ES-I3 (cell line): ENCODE results near the gene TMEM131.

Experiments
- H3K36me3 ChIP-seq: 2 replicates; pipeline ENCODE4 v1.6.1; 2013; ENCODE audit warnings: mild to moderate bottlenecking, low read length, control low read depth, moderate library complexity; ENCODE audit not compliant: insufficient read depth
- H3K4me1 ChIP-seq: 2 replicates; pipeline ENCODE4 v1.6.1; 2013; ENCODE audit warnings: mild to moderate bottlenecking, control low read depth, low read length; ENCODE audit not compliant: insufficient read depth
- H3K9ac ChIP-seq: 2 replicates; pipeline ENCODE4 v1.6.1; 2013; ENCODE audit warnings: low read depth, mild to moderate bottlenecking, low read length, moderate library complexity
- H3K9me3 ChIP-seq: 2 replicates; pipeline ENCODE4 v1.6.1; 2013; ENCODE audit warnings: mild to moderate bottlenecking, low read length, moderate library complexity; ENCODE audit not compliant: control insufficient read depth, insufficient read depth

TMEM131 gene

GRCh38 chr2:97769308-97769707 is 226.4 kb downstream of the TMEM131 start:
- peaks cover 5% of the 10 kb centered on the region; the same call in 1 of the 2 replicates for H3K36me3 ChIP-seq
- no peak overlapping the region for H3K9ac ChIP-seq
- no peaks in the 10 kb centered on the region for H3K9me3 ChIP-seq
- H3K4me1 ChIP-seq: peaks cover 15% of the 10 kb centered on the region

- Histone ChIP-seq H3K36me3 (peaks cover 5% of the 10 kb centered on the region; the same call in 1 of the 2 replicates), H3K9ac (no peak overlapping the region), H3K9me3 (no peaks in the 10 kb centered on the region), H3K4me1 (peaks cover 15% of the 10 kb centered on the region)
Measured at GRCh38 chr2:97766567-97766966, 229.2 kb downstream of the TMEM131 start.

DNA sequence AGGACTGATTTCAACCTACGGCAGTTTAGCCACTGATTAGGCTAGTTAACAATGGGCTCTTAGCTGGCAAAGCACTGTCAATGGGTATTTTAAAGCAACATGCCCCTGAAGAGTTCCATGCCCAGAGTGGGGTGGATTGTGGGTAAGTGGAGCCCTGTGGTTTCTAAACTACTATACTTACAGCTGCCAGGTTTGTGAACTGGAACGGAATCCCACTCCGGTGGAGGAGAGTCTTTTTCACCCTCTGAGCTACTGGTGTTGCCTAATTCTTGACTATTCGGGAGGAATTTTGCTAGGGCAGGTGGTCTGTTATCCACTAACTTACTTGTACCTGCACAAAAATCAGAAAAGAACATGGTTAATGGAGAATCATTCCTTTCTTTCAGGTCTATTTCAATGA is 229.8 kb downstream of the TMEM131 start:
- Histone ChIP-seq H3K9ac (no peak overlapping the region), H3K9me3 (no peaks in the 10 kb centered on the region), H3K4me1 (peaks cover 13% of the 10 kb centered on the region), H3K36me3 (peaks cover 5% of the 10 kb centered on the region; the same call in 1 of the 2 replicates)

DNA sequence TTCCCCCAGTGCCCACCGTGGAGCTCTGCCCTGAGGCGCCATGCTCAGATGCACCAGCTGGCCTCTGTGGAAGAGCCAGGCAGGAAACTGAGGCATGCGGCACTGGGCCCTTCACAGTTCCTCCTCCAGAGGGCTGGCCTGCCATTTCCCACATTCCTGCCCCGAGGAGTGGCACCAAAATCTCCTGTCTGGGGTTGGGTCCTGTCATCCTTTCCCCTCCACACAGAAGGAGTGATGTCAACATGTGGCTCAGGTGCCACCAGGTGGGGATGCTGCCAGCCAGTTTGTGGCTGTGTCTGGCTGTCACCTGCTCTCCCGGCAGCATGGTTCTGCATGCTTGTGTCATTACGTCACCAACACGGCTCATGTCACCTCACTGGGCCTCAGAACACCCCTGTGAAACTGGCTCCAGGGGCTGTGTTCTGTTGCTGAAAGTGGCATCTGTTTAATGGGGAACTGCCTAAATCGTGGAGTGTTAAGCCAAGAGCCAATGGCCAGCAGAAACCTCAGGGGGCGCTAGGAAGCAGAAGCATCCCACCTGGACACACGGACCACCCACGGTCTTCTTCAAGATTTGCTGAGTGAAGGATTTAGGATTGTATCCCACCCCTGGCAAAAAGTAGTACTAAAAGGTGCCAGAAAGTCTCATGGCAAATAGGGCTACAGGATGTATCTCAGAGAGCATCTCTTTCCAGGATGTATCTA is 231.0 kb downstream of the TMEM131 start:
- H3K4me1 ChIP-seq: peaks cover under 1% of the 10 kb centered on the region; the same call in 1 of the 2 replicates
- no peak overlapping the region for H3K9ac ChIP-seq
- H3K36me3 ChIP-seq: peaks cover 15% of the 10 kb centered on the region; the same call in 1 of the 2 replicates
- H3K9me3 ChIP-seq: no peaks in the 10 kb centered on the region

GRCh38 chr2:97763176-97763845 is 232.4 kb downstream of the TMEM131 start:
- peaks cover 26% of the 10 kb centered on the region; the same call in 1 of the 2 replicates for H3K36me3 ChIP-seq
- no peaks in the 10 kb centered on the region for H3K4me1 ChIP-seq
- no peak overlapping the region for H3K9ac ChIP-seq
- no peaks in the 10 kb centered on the region for H3K9me3 ChIP-seq

- H3K36me3 ChIP-seq: peaks cover 24% of the 10 kb centered on the region; the same call in 1 of the 2 replicates
- no peak overlapping the region for H3K9ac ChIP-seq
- no peaks in the 10 kb centered on the region for H3K4me1 ChIP-seq
- H3K9me3 ChIP-seq: no peaks in the 10 kb centered on the region
Measured at GRCh38 chr2:97761192-97761591, 234.6 kb downstream of the TMEM131 start.

DNA sequence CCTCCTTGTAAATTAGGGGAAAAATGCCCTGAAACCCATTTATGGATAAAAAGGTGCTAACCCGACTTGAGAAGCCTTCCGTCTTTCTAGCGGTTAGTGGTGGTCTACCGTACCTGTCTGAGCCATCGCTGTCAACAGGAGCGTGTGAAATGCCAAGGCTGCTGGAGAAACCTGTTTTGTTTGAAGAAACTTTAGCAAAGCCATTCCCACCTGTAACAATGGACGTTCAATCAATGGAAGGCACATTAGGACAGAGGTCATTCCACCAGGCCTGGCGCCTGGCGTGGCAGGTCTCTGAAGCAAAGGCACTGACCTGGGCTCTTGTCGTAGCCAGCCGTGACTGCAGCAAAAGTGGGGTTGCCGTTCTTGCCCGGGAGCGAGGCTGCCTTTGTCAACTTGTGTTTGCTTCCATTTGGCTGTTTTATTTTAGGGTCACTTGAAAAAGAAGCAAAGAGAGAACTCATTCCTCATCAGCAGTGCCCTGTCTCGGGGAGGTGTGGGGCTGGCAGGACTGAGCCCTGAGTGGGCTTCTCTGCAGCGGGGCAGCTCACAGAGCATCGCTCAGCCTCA is 235.2 kb downstream of the TMEM131 start:
- Histone ChIP-seq H3K36me3 (peaks cover 25% of the 10 kb centered on the region; the same call in 1 of the 2 replicates), H3K9ac (no peak overlapping the region), H3K9me3 (no peaks in the 10 kb centered on the region), H3K4me1 (no peaks in the 10 kb centered on the region)

DNA sequence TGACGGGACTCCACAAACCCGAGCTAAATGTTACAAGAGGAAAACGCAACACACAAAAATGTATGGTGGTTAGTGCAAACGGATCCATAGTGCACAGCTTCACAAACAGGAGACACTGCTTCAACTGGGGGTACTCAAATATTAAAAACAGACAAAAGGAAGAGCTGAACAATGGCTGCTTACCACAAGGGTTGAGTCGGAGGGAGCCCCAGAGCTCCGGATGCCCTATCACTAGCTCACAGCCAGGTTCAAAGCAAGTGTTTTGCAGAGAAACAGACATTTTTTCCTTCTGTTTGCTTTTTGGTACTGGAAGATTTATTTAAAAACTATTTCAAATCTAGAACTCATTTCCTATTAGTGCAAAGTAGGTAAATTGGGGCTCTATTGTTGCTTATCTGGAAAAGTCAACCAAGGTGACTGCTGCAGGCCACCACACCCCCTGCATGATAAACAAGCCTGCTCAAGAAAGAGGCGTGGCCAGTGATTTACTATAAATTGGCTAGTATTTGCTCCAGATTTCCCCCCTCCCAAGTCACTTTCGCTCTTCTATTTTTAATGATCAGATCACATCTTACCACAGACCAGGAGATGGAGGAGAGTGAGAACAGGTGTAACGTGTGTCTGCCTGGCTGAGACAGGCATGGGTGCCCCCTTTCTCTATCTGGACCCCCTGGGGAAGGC is 235.9 kb downstream of the TMEM131 start:
- Histone ChIP-seq H3K9me3 (no peaks in the 10 kb centered on the region), H3K36me3 (peaks cover 25% of the 10 kb centered on the region; the same call in 1 of the 2 replicates), H3K9ac (no peak overlapping the region), H3K4me1 (no peaks in the 10 kb centered on the region)

GRCh38 chr2:97758131-97758705 is 237.5 kb downstream of the TMEM131 start:
- peaks cover 25% of the 10 kb centered on the region; the same call in 1 of the 2 replicates for H3K36me3 ChIP-seq
- no peaks in the 10 kb centered on the region for H3K9me3 ChIP-seq
- H3K9ac ChIP-seq: no peak overlapping the region
- no peaks in the 10 kb centered on the region for H3K4me1 ChIP-seq

- peaks cover 9% of the 10 kb centered on the region; the same call in 1 of the 2 replicates for H3K4me1 ChIP-seq
- no peak overlapping the region for H3K9ac ChIP-seq
- H3K36me3 ChIP-seq: peaks cover 25% of the 10 kb centered on the region; the same call in 1 of the 2 replicates
- H3K9me3 ChIP-seq: no peaks in the 10 kb centered on the region
Measured at GRCh38 chr2:97757062-97757461, 238.7 kb downstream of the TMEM131 start.

GRCh38 chr2:97755491-97755890 is 240.3 kb downstream of the TMEM131 start:
- Histone ChIP-seq H3K9me3 (no peaks in the 10 kb centered on the region), H3K4me1 (peaks cover 12% of the 10 kb centered on the region; the same call in 1 of the 2 replicates), H3K9ac (no peak overlapping the region), H3K36me3 (peaks cover 23% of the 10 kb centered on the region; the same call in 1 of the 2 replicates)

DNA sequence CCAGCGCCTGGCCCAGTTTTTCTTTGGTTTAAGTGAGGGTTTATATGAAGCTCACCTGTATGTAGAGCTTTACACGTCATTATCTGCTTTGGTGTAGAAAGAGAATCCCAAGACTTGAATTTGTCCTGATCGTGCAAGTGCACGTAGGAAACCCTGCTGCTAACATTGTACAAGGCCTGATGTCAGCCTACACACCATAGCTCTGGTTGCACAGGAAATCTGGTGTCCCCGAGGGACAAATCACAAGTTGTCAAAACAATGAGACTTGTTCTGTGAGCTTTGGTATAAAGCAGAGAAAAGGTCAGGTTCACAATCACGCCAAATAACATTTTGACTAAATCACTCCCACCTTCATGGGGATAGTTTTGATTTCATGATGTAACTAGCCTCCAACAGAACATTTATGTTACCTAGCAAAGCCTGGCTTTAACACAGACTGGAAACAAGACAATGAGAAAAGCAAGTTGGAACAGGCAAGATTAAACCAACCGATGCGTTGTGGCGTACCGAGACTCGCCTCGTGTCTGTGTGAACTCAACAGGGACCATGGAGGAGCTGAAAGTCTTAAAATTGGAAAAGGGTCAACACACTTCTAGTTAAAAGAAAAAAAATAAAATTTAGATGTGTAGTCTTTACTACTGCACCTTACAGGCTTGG is 240.9 kb downstream of the TMEM131 start:
- H3K9ac ChIP-seq: no peak overlapping the region
- H3K9me3 ChIP-seq: no peaks in the 10 kb centered on the region
- peaks cover 12% of the 10 kb centered on the region; the same call in 1 of the 2 replicates for H3K4me1 ChIP-seq
- H3K36me3 ChIP-seq: peaks cover 16% of the 10 kb centered on the region; the same call in 1 of the 2 replicates
